GM12878 (cell line): Measurements from ENCODE around the gene CCDC83. TPM values are rescaled to one million over a fixed set of nuclear protein-coding genes. Genes with fewer than 3 reads are reported as not detected.

Experiments used
- ATAC-seq: fragments of 200-7000 bp; cut with Tn5 transposase; 3 replicates; pipeline ENCODE4 v1.9.1; 2020; ENCODE audit warnings: mild to moderate bottlenecking, moderate library complexity
- BruUV-seq: library from RNA; stranded (reverse); fragments of 400-500 nt; replicated peaks from 2 replicates; lab custom pipeline; 2021; lab: Mats Ljungman, UMichigan
- CTCF ChIA-PET: fragments of 300-600 bp; sonication (Branson Sonifier 250); formaldehyde crosslinking; extraction: SDS; loops from one replicate; lab custom pipeline; 2021; ENCODE audit warnings: inconsistent platforms; lab: Yijun Ruan, JAX
- POLR2A ChIA-PET: fragments of 350-600 bp; formaldehyde crosslinking; extraction: SDS; loops from one replicate; lab custom pipeline; 2021; ENCODE audit warnings: inconsistent platforms; lab: Charles Lee
- RAD21 ChIA-PET: fragments of 300-600 bp; sonication (Branson Sonifier 250); formaldehyde crosslinking; loops from one replicate; lab custom pipeline; 2023; ENCODE audit warnings: antibody characterized with exemption; ENCODE audit not compliant: unreplicated experiment; lab: Charles Lee
- SMC1A ChIA-PET: fragments of 300-600 bp; sonication (Branson Sonifier 250); formaldehyde crosslinking; loops from one replicate; lab custom pipeline; 2023; ENCODE audit not compliant: unreplicated experiment, uncharacterized antibody; lab: Charles Lee
- DNase-seq: peaks from one replicate; pipeline ENCODE4 v3.0.0-alpha.2; 2011; ENCODE audit warnings: low read depth, low spot score
- FAIRE-seq: peaks from 3 replicates; lab custom pipeline; 2011; peaks lifted over from hg19 to GRCh38; lab: Jason Lieb, UNC
- H2AFZ ChIP-seq: 2 replicates; pipeline ENCODE4 v1.6.0; 2011; ENCODE audit warnings: low read depth, low read length, control low read depth; ENCODE audit not compliant: control insufficient read depth
- H3K27ac ChIP-seq: 2 replicates; pipeline ENCODE4 v1.5.1; 2011; ENCODE audit warnings: control low read depth; ENCODE audit not compliant: control insufficient read depth, insufficient read depth
- H3K27me3 ChIP-seq, 2 experiments: replicated peaks in 1 of 2; 2 replicates each; pipeline versions ENCODE4 v1.6.0 to v1.6.1; 2011; ENCODE audit warnings: low read length in 1 of 2; ENCODE audit not compliant: control insufficient read depth in 2 of 2, insufficient read depth in 2 of 2
- H3K36me3 ChIP-seq, 2 experiments: 2 replicates each; pipeline ENCODE4 v1.5.1; 2011; ENCODE audit warnings: low read length in 1 of 2; ENCODE audit not compliant: control insufficient read depth in 2 of 2, insufficient read depth in 2 of 2
- H3K4me1 ChIP-seq: 2 replicates; pipeline ENCODE4 v1.6.1; 2011; ENCODE audit warnings: mild to moderate bottlenecking, low read length, moderate library complexity, mixed read lengths; ENCODE audit not compliant: control insufficient read depth, insufficient read depth
- H3K4me2 ChIP-seq: 2 replicates; pipeline ENCODE4 v1.6.0; 2011; ENCODE audit warnings: control low read depth; ENCODE audit not compliant: control insufficient read depth, insufficient read depth
- H3K4me3 ChIP-seq: fragments of 200-600 bp; sonication (generic); 2 replicates; pipeline ENCODE4 v1.5.1; 2016
- H3K79me2 ChIP-seq: 2 replicates; pipeline ENCODE4 v1.6.0; 2011; ENCODE audit warnings: low read length; ENCODE audit not compliant: control insufficient read depth, insufficient read depth
- H3K9ac ChIP-seq: 2 replicates; pipeline ENCODE4 v1.8.0; 2011; ENCODE audit warnings: low read length, control low read depth, mixed read lengths; ENCODE audit not compliant: control insufficient read depth, insufficient read depth
- H3K9me3 ChIP-seq: replicated peaks from 3 replicates; pipeline ENCODE4 v1.5.1; 2011; ENCODE audit warnings: mild to moderate bottlenecking, low read length; ENCODE audit not compliant: control insufficient read depth, insufficient read depth
- H4K20me1 ChIP-seq: 2 replicates; pipeline ENCODE4 v1.6.0; 2011; ENCODE audit not compliant: control insufficient read depth, insufficient read depth
- ATF7 ChIP-seq: fragments of 450-650 bp; IDR thresholded peaks from 2 replicates; pipeline ENCODE4 v1.6.1; 2016; ENCODE audit warnings: low read depth, mild to moderate bottlenecking
- CHD2 ChIP-seq: IDR thresholded peaks from 2 replicates; pipeline ENCODE4 v1.6.1; 2011; ENCODE audit warnings: low read depth, low read length, improper control_type of control experiment, borderline replicate concordance
- ESRRA ChIP-seq: IDR thresholded peaks from 2 replicates; pipeline ENCODE4 v1.6.1; 2012; ENCODE audit warnings: mild to moderate bottlenecking, low read length, improper control_type of control experiment
- FOXM1 ChIP-seq: IDR thresholded peaks from 2 replicates; pipeline ENCODE4 v1.6.1; 2012; ENCODE audit warnings: low read depth, mild to moderate bottlenecking, inconsistent platforms, low read length, moderate library complexity
- HDAC6 ChIP-seq: fragments of 200-600 bp; sonication (generic); IDR thresholded peaks from one replicate; pipeline ENCODE4 v1.8.0; 2017; ENCODE audit warnings: antibody characterized with exemption; ENCODE audit not compliant: unreplicated experiment
- JUND ChIP-seq: IDR thresholded peaks from 2 replicates; pipeline ENCODE4 v1.6.1; 2012; ENCODE audit warnings: low read depth, mild to moderate bottlenecking, low read length, improper control_type of control experiment, moderate library complexity
- KDM1A ChIP-seq: fragments of 200-600 bp; sonication (generic); IDR thresholded peaks from 2 replicates; pipeline ENCODE4 v1.6.1; 2016; ENCODE audit warnings: borderline replicate concordance
- KLF5 ChIP-seq: fragments of 450-650 bp; IDR thresholded peaks from 2 replicates; pipeline ENCODE4 v1.6.1; 2014; ENCODE audit warnings: mild to moderate bottlenecking; ENCODE audit not compliant: partially characterized antibody
- MEF2B ChIP-seq: fragments of 450-650 bp; IDR thresholded peaks from 2 replicates; pipeline ENCODE4 v1.6.1; 2018; ENCODE audit warnings: mild to moderate bottlenecking, moderate library complexity; ENCODE audit not compliant: partially characterized antibody, poor library complexity, severe bottlenecking
- MYC ChIP-seq: IDR thresholded peaks from 2 replicates; pipeline ENCODE4 v1.6.1; 2011; ENCODE audit warnings: mild to moderate bottlenecking, low read length, moderate library complexity, inconsistent platforms; ENCODE audit not compliant: insufficient read depth, insufficient replicate concordance, insufficient read length, severe bottlenecking
- PAX5 ChIP-seq: IDR thresholded peaks from 2 replicates; pipeline ENCODE4 v1.6.1; 2011; ENCODE audit warnings: low read depth, low read length, borderline replicate concordance
- SIN3A ChIP-seq: IDR thresholded peaks from 2 replicates; pipeline ENCODE4 v1.6.1; 2012; ENCODE audit warnings: low read depth, low read length, improper control_type of control experiment
- SIX5 ChIP-seq: IDR thresholded peaks from 2 replicates; pipeline ENCODE4 v1.6.1; 2011; ENCODE audit warnings: mild to moderate bottlenecking, low read depth, low read length, moderate library complexity; ENCODE audit not compliant: severe bottlenecking
- SMAD5 ChIP-seq: IDR thresholded peaks from 2 replicates; pipeline ENCODE4 v1.6.1; 2016; ENCODE audit warnings: antibody characterized with exemption, low read depth
- SPI1 ChIP-seq: IDR thresholded peaks from 2 replicates; pipeline ENCODE4 v1.6.1; 2011; ENCODE audit warnings: low read depth, mild to moderate bottlenecking, low read length, moderate library complexity, borderline replicate concordance; ENCODE audit not compliant: insufficient read depth
- TCF12 ChIP-seq: IDR thresholded peaks from 2 replicates; pipeline ENCODE4 v1.6.1; 2011; ENCODE audit warnings: low read depth, mild to moderate bottlenecking, low read length
- WRNIP1 ChIP-seq: IDR thresholded peaks from 2 replicates; pipeline ENCODE4 v1.6.1; 2011; ENCODE audit warnings: low read depth, low read length, improper control_type of control experiment, borderline replicate concordance
- ZNF207 ChIP-seq: fragments of 450-650 bp; IDR thresholded peaks from 2 replicates; pipeline ENCODE4 v1.6.1; 2014; ENCODE audit warnings: antibody characterized with exemption, mild to moderate bottlenecking, borderline replicate concordance
- in situ Hi-C: fragments of 300-500 bp; cut with MboI; formaldehyde crosslinking; loops from 9 replicates; pipeline ENCODE4 v1.14.3; 2018; ENCODE audit warnings: mixed read lengths
- intact Hi-C: fragments of 100-400 bp; cut with micrococcal nuclease; formaldehyde crosslinking; loops from one replicate; pipeline ENCODE4 v1.14.2; 2022; ENCODE audit not compliant: unreplicated experiment
- polyA plus RNA-seq, 11 experiments: library from polyadenylated mRNA; depleted of rRNA in 4 of 11; unstranded in 6 of 11; stranded (reverse) in 5 of 11; fragments of >200 nt; fragmentation: Nextera tagmentation in 4 of 11; fragmentation: Illumina TruSeq in 1 of 11; extraction: Ambion mirVana in 4 of 11; extraction: Trizol in 1 of 11; gene quantifications; 1 replicate in 1 of 11; 2 replicates in 10 of 11; pipeline versions ENCODE4 v1.2.1 to v1.2.3, GENCODE V29; 2011 to 2016; ENCODE audit warnings: inconsistent platforms in 2 of 11, missing spikeins in 2 of 11, low read depth in 1 of 11
- total RNA-seq, 4 experiments: library from RNA; depleted of rRNA in 3 of 4; stranded (reverse); fragments of >200 nt in 3 of 4; fragmentation: Illumina TruSeq in 1 of 4; extraction: Trizol in 1 of 4; gene quantifications; 2 replicates each; pipeline versions ENCODE4 v1.2.1 to v1.2.3, GENCODE V29; 2013 to 2021
- TF ChIP-seq, protein P1 (sequence below): fragments of 450-650 bp; formaldehyde crosslinking; IDR thresholded peaks from 2 replicates; pipeline ENCODE4 v1.4.0; 2022; ENCODE audit warnings: mild to moderate bottlenecking, moderate library complexity
- TF ChIP-seq, protein P2 (sequence below): fragments of 450-650 bp; conservative IDR thresholded peaks from 2 replicates; pipeline ENCODE4 v1.6.1; 2017; ENCODE audit warnings: mild to moderate bottlenecking, moderate library complexity

The CCDC83 gene
- total and polyA plus RNA-seq, 10 of the 15 experiments (the other 5 are each of a cell fraction or from before 2014, with no cell fraction given), result not detected

DNA sequence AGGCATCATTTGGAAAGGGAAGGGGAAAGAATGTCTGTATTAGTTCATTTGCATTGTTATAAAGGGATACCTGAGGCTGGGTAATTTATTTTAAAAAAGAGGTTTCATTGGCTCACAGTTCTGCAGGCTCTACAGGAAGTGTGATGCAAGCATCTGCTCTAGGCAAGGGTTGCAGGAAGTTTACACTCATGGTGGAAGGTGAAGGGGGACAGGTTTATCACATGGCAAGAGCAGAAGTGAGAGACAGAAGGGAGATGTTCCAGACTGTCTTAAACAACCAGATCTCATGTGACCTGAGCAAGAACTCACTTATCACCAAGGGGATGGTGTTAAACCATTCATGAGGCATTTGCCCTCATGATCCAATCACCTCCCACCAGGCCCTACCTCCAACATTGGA lies 90.6 kb downstream of the CCDC83 start:
- TF ChIP-seq HDAC6, result no peak
- no peak for TF ChIP-seq SMAD5
- TF ChIP-seq CHD2, result no peak
- no peak for TF ChIP-seq PAX5
- no peak for TF ChIP-seq ATF7
- TF ChIP-seq, protein P1, sequence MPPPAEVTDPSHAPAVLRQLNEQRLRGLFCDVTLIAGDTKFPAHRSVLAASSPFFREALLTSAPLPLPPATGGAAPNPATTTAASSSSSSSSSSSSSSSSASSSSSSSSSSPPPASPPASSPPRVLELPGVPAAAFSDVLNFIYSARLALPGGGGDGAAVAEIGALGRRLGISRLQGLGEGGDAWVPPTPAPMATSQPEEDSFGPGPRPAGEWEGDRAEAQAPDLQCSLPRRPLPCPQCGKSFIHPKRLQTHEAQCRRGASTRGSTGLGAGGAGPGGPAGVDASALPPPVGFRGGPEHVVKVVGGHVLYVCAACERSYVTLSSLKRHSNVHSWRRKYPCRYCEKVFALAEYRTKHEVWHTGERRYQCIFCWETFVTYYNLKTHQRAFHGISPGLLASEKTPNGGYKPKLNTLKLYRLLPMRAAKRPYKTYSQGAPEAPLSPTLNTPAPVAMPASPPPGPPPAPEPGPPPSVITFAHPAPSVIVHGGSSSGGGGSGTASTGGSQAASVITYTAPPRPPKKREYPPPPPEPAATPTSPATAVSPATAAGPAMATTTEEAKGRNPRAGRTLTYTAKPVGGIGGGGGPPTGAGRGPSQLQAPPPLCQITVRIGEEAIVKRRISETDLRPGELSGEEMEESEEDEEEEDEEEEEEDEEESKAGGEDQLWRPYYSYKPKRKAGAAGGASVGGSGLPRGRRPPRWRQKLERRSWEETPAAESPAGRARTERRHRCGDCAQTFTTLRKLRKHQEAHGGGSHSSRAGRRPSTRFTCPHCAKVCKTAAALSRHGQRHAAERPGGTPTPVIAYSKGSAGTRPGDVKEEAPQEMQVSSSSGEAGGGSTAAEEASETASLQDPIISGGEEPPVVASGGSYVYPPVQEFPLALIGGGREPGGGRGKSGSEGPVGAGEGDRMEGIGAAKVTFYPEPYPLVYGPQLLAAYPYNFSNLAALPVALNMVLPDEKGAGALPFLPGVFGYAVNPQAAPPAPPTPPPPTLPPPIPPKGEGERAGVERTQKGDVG (CRISPR knock-in tag), result no peak
- no peak for TF ChIP-seq MYC
- TF ChIP-seq JUND, result no peak
- TF ChIP-seq SPI1, result no peak
- no peak for TF ChIP-seq SIN3A
- no peak for TF ChIP-seq ESRRA
- no peak for TF ChIP-seq KLF5
- TF ChIP-seq FOXM1, result no peak
- TF ChIP-seq, protein P2, sequence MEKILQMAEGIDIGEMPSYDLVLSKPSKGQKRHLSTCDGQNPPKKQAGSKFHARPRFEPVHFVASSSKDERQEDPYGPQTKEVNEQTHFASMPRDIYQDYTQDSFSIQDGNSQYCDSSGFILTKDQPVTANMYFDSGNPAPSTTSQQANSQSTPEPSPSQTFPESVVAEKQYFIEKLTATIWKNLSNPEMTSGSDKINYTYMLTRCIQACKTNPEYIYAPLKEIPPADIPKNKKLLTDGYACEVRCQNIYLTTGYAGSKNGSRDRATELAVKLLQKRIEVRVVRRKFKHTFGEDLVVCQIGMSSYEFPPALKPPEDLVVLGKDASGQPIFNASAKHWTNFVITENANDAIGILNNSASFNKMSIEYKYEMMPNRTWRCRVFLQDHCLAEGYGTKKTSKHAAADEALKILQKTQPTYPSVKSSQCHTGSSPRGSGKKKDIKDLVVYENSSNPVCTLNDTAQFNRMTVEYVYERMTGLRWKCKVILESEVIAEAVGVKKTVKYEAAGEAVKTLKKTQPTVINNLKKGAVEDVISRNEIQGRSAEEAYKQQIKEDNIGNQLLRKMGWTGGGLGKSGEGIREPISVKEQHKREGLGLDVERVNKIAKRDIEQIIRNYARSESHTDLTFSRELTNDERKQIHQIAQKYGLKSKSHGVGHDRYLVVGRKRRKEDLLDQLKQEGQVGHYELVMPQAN, result no peak
- no peak for TF ChIP-seq KDM1A
- TF ChIP-seq WRNIP1, result no peak
- no peak for TF ChIP-seq TCF12
- TF ChIP-seq ZNF207, result no peak
- TF ChIP-seq SIX5, result no peak
- TF ChIP-seq MEF2B, result no peak
- DNase-seq, result no peak
- H3K4me2 ChIP-seq, result no peak overlapping the region
- H3K79me2 ChIP-seq, result no peaks in the 10 kb centered on the region
- H3K9ac ChIP-seq, result no peak overlapping the region
- BruUV-seq, result no TSS peak
- intact Hi-C loops (loop anchor here (5.0 to 10.0 kb wide), 2 partner anchors 272 to 351 kb away; no protein-coding TSS in a partner anchor), in situ Hi-C loops (no loop called here)
- H3K4me1 ChIP-seq, result peaks cover 13% of the 10 kb centered on the region
- H3K9me3 ChIP-seq, result peaks cover 7% of the 10 kb centered on the region; the same call in 2 of the 3 replicates
- no peaks in the 10 kb centered on the region for H4K20me1 ChIP-seq
- ChIA-PET SMC1A (interaction anchor here (0.6 to 1.5 kb wide), 5 partner anchors 16 to 347 kb away, joined by 3 to 6 read pairs (median 3); no protein-coding TSS in a partner anchor), POLR2A (no interaction called here), RAD21 (no interaction called here), CTCF (interaction anchor here (0.8 to 1.5 kb wide), 2 partner anchors 247 to 259 kb away, joined by 3 to 4 read pairs; no protein-coding TSS in a partner anchor)
- no peak overlapping the region for H3K27ac ChIP-seq
- H3K36me3 ChIP-seq, result no peaks in the 10 kb centered on the region; a peak in 1 of 4 replicates
- no peak for FAIRE-seq
- ATAC-seq, result no peak
- H3K4me3 ChIP-seq, result no peak overlapping the region
- H3K27me3 ChIP-seq, result no peaks in the 10 kb centered on the region
- no peak overlapping the region for H2AFZ ChIP-seq
